ENCODE results near the gene C11orf91.

The C11orf91 gene

DNA sequence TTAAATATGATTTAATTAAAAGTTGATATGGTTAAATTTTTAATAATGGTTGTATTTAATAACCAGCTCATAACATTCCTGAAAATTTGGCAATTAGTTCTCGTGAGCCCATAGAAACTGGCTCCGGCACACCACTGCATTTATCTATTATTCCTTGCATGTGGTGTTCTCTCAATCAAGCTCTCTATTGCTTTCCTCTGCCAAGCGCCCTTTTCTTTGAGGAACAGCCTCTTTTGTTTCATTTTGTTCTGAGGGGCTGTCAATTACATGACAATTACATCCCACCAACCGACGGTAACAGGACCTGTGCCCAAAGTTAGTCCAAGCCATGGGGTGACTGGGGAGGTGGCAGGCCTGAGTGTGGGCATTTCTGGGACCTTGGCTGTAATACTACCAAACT, 8.1 kb downstream of the C11orf91 start:
- TF ChIP-seq, protein P1, sequence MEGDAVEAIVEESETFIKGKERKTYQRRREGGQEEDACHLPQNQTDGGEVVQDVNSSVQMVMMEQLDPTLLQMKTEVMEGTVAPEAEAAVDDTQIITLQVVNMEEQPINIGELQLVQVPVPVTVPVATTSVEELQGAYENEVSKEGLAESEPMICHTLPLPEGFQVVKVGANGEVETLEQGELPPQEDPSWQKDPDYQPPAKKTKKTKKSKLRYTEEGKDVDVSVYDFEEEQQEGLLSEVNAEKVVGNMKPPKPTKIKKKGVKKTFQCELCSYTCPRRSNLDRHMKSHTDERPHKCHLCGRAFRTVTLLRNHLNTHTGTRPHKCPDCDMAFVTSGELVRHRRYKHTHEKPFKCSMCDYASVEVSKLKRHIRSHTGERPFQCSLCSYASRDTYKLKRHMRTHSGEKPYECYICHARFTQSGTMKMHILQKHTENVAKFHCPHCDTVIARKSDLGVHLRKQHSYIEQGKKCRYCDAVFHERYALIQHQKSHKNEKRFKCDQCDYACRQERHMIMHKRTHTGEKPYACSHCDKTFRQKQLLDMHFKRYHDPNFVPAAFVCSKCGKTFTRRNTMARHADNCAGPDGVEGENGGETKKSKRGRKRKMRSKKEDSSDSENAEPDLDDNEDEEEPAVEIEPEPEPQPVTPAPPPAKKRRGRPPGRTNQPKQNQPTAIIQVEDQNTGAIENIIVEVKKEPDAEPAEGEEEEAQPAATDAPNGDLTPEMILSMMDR (conservative IDR thresholded peaks at IDR 0.05), result no peak
- no peak for TF ChIP-seq ZFX (IDR thresholded peaks at IDR 0.05)
- H3K27ac ChIP-seq, result no peak overlapping the region

DNA sequence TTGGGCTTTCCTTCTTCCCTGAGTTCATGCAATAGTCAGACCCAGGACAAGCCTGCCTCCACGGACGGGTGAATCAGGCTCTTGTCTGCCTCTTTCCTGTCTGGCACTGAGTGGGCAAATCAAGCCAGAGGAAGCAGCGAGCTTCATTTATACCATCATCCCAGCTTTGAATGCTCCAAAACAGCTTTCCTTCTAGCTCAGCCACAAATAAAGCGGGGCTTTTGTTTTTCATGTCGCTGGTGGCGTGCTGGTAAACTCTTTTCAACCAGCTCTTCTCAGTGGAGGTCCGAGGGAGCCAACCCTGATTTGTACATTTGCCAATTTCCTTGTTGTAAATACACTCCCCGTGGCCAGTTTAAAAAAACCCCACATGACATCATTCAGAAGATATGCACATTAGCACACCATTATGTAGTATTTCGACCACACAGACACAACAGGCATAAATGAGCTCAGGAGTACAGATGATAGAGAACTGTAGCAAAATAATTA, 8.6 kb downstream of the C11orf91 start:
- no peak for TF ChIP-seq ZFX (IDR thresholded peaks at IDR 0.05)
- TF ChIP-seq, protein P1 (conservative IDR thresholded peaks at IDR 0.05), result no peak

GRCh38 chr11:33691066-33691864, 9.4 kb downstream of the C11orf91 start:
- H3K27ac ChIP-seq, result 0 out of 2 replicates have a peak overlapping the region, but pooled peaks have one; percentile 8
- TF ChIP-seq, protein P1 (conservative IDR thresholded peaks at IDR 0.05), result no peak
- TF ChIP-seq ZFX (IDR thresholded peaks at IDR 0.05), result no peak

More for the DNA sequence above, 8.6 kb downstream of the C11orf91 start:
- H3K27ac ChIP-seq, result no peak overlapping the region

DNA sequence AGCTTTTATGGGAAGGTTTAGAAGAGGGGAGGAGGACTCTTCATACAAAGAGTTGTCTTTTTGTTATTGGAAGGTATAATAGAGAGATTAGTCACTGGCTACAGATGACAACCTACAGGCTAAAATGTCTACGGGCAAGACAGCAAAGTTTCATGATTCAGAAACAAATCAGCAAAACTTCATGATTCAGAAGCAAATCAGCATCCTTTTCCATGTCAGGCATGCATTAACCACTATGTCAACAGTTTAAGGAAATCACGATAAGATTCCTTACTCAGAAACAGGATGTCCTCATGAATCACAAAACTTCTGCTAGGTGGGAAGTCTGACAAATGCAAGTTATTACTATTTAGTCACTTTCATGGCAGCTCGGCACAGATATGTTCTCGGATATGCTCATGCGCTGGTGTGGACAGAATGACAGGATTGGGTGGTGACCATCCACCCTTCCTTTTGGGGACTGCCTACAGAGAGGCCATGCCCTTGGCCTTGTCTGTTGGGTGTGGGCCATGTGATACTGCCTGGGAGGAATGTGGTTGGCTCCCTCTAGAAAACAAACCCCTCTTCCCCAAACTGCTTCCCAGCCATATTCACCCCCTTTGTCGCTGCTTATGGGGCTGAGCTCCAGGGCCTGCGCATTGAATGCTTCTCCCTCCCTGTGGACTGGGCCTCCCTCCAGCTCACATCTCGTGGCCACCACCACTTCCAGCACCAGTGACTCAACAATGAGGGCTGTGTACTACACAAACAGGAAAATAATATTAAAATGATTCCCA, 10.1 kb downstream of the C11orf91 start:
- H3K27ac ChIP-seq, result 0 out of 2 replicates have a peak overlapping the region, but pooled peaks have one; percentile 8
- TF ChIP-seq ZFX (IDR thresholded peaks at IDR 0.05), result no peak
- TF ChIP-seq, protein P1 (conservative IDR thresholded peaks at IDR 0.05), result no peak

- H3K27ac ChIP-seq, result no peak overlapping the region
- TF ChIP-seq, protein P1 (conservative IDR thresholded peaks at IDR 0.05), result no peak
- TF ChIP-seq ZFX (IDR thresholded peaks at IDR 0.05), result no peak
Observed at GRCh38 chr11:33689501-33689900, 11.1 kb downstream of the C11orf91 start.

GRCh38 chr11:33689085-33689484, 11.5 kb downstream of the C11orf91 start:
- no peak overlapping the region for H3K27ac ChIP-seq
- no peak for TF ChIP-seq ZFX (IDR thresholded peaks at IDR 0.05)
- TF ChIP-seq, protein P1 (conservative IDR thresholded peaks at IDR 0.05), result no peak

All from C4-2B (cell line).